GM18951 (cell line): ENCODE measurements around the gene INKA1.
"Not testable (repeated sequence)": the region's sequence is repeated elsewhere in the genome, so short reads cannot be mapped to it uniquely, and the experiment has no call there.

ENCODE experiments used
- POLR2A ChIP-seq: IDR thresholded peaks from 4 replicates; pipeline ENCODE4 v1.6.1; 2011; ENCODE audit warnings: mild to moderate bottlenecking; ENCODE audit not compliant: insufficient read length, insufficient read depth; ENCODE audit errors: extremely low read depth
- in situ Hi-C: fragments of 300-500 bp; cut with MboI; formaldehyde crosslinking; loops from one replicate; pipeline ENCODE4 v1.12.0; 2022; ENCODE audit warnings: low sequenced_read_pairs, mixed read lengths, inconsistent platforms; ENCODE audit not compliant: unreplicated experiment

Gene INKA1

GRCh38 chr3:49802719-49803464, at the start of gene INKA1:
INKA1 (plus strand) TSS chr3:49803261; CDS start chr3:49803393, 132 bp downstream.
- TF ChIP-seq POLR2A: peak; percentile 60
- in situ Hi-C loops: no loop called here

GRCh38 chr3:49754536-49754935, 48.5 kb upstream of the INKA1 start:
- no peak for TF ChIP-seq POLR2A
- in situ Hi-C loops: no loop called here

- in situ Hi-C loops: no loop called here
- no peak for TF ChIP-seq POLR2A
Observed at GRCh38 chr3:49756036-49756435, 47.0 kb upstream of the INKA1 start.

- TF ChIP-seq POLR2A: no peak
Observed at GRCh38 chr3:49757197-49757596, 45.9 kb upstream of the INKA1 start.

GRCh38 chr3:49759226-49759625, 43.8 kb upstream of the INKA1 start:
- no peak for TF ChIP-seq POLR2A
- in situ Hi-C loops: no loop called here

More at GRCh38 chr3:49757197-49757596, 45.9 kb upstream of the INKA1 start:
- in situ Hi-C loops: no loop called here

- TF ChIP-seq POLR2A: no peak
- in situ Hi-C loops: no loop called here
Observed at GRCh38 chr3:49761661-49762060, 41.4 kb upstream of the INKA1 start.

GRCh38 chr3:49763981-49764380, 39.1 kb upstream of the INKA1 start:
- TF ChIP-seq POLR2A: no peak

GRCh38 chr3:49769286-49769915, 33.7 kb upstream of the INKA1 start:
- in situ Hi-C loops: no loop called here
- no peak for TF ChIP-seq POLR2A

More at GRCh38 chr3:49763981-49764380, 39.1 kb upstream of the INKA1 start:
- in situ Hi-C loops: no loop called here

GRCh38 chr3:49769926-49770325, 33.1 kb upstream of the INKA1 start:
- in situ Hi-C loops: no loop called here
- no peak for TF ChIP-seq POLR2A

- in situ Hi-C loops: no loop called here
- TF ChIP-seq POLR2A: no peak
Observed at GRCh38 chr3:49771340-49771938, 31.6 kb upstream of the INKA1 start.

GRCh38 chr3:49772703-49773102, 30.4 kb upstream of the INKA1 start:
- TF ChIP-seq POLR2A: no peak

GRCh38 chr3:49775538-49775937, 27.5 kb upstream of the INKA1 start:
- no peak for TF ChIP-seq POLR2A

More at GRCh38 chr3:49772703-49773102, 30.4 kb upstream of the INKA1 start:
- in situ Hi-C loops: no loop called here

GRCh38 chr3:49776101-49776500, 27.0 kb upstream of the INKA1 start:
- in situ Hi-C loops: not testable (repeated sequence)

More at GRCh38 chr3:49775538-49775937, 27.5 kb upstream of the INKA1 start:
- in situ Hi-C loops: no loop called here
